Glomerular visceral epithelial cell (primary cell): Measurements from ENCODE around the gene CFAP70.
A peak's percentile ranks its signal among the peaks of the same experiment; 100 is the strongest.

ENCODE experiments used
- DNase-seq: peaks from one replicate; pipeline ENCODE4 v3.0.0-alpha.2; 2016; ENCODE audit errors: extremely low spot score

The CFAP70 gene

GRCh38 chr10:73252445-73253224, 106.0 kb downstream of the CFAP70 start, which contains the start of gene MRPS16:
MRPS16 (minus strand) TSS chr10:73252644; CDS start chr10:73252482, 162 bp downstream.
- DNase-seq = peak; percentile 96

- DNase-seq = no peak
These were observed 106.8 kb downstream of the CFAP70 start for GRCh38 chr10:73251683-73252444.

DNA sequence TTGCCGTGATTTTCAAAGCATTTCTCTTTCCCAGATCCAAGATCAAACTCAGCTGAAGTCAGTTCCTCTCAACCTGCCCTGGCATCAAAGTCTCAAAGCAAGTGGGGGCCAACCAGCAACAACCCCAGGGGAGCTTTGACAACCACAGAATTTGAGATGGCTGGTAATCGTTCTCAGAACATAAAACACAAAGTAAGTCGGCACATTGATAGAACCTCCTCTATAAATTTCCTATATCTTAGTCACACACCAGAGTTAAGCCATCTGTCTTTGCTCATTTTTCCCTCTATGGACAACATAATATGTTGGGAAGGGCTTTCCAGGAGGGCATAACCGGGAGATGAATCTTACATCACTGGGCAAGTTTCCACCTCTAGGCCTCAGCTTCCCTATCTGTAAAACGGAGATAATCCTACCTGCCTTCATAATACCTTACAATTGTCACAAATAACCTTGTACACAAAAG, 110.4 kb downstream of the CFAP70 start:
- no peak for DNase-seq

GRCh38 chr10:73247509-73248258, 111.0 kb downstream of the CFAP70 start:
- no peak for DNase-seq

GRCh38 chr10:73246646-73247508, 111.8 kb downstream of the CFAP70 start, which contains the start of gene DNAJC9:
DNAJC9 (minus strand) TSS chr10:73247255; CDS start chr10:73247189, 66 bp downstream.
- peak; percentile 98 for DNase-seq

GRCh38 chr10:73246322-73246645, 112.4 kb downstream of the CFAP70 start:
- no peak for DNase-seq

DNA sequence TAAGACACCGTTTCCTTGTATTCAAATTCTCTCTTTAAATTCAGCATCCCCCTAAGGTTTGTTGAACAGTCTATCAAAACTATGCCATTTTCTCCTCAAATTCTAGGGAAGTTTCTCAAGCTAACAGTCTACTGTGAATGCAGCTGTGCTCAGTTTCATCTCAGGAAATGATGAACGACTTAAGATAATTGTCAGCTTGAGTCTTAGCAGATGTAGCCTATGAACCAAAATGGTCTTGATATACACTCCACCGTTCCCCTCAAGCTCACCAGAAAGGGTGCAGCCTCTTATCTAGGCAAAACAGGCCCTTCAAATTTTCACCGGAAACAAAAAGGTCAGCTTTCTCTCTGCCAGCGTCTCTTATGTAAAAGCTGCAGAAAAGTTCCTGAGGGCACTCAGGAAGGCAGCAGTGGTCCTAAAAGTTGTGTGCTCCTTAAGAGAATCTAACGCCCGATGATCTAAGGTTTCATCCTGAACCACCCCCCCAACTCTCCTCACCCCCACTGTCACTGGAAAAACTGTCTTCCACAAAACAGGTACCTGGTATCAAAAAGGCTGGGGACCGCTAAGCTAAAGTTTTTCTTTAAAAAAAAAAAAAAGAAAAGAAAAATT, 113.7 kb downstream of the CFAP70 start:
- DNase-seq = no peak

GRCh38 chr10:73239908-73240307, 118.8 kb downstream of the CFAP70 start:
- DNase-seq = no peak

GRCh38 chr10:73238990-73239566, 119.6 kb downstream of the CFAP70 start:
- no peak for DNase-seq

DNA sequence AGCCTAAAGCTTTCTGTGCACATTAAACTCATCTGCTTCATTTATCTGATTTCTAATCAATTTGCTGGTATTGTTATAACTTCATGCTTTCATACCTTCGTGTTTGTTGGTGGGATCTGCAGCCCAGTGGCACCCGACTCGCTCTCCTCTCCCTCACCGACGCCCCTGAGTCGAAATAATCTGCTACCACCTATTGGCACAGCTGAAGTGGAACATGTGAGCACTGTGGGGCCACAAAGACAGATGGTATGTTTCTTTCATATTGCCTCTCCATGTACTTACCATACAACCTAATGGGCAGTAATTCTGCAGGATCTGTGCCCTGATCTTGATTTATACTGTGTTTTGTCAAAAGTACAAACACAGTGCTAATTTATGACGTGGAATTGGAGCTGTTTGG, 124.0 kb downstream of the CFAP70 start:
- DNase-seq = no peak

- no peak for DNase-seq
These were observed 124.8 kb downstream of the CFAP70 start for GRCh38 chr10:73233883-73234282.

DNA sequence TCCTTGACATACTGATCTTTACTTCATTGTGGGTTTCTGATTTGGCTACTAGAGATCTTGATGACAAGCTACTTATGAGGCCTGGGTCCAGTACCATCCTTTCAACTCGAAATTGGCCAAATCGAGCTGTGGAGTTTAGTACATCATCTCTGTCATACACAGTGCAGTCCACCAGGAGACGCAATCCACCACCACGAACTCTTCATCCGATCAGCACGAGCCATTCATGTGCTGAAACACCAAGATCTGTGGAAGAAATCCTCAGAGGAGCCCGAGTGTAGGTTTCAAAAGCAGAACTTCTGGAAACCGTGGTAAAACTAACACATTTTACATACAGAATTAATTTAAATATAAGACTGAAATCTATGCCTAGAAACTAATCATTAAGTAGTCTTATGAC, 125.8 kb downstream of the CFAP70 start:
- DNase-seq = no peak

DNA sequence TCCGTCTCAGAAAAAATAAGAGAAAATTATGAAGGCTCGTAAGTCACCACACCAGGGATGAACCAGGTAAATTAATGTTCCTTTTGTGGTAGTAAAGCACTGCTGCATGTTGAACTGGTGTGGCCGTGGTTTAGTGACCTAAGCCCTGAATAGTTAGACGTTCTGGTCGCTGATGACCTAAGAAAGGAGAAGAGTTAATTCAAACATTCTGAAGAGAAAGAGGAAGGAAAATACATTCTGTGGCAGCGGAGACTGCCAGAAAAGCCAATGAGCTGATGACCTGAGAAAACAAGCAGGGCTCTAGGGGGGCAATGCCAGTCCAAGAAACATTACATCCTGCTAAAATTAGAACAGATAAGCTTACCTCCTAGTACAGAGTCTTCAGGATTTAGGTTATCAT, 129.1 kb downstream of the CFAP70 start:
- DNase-seq = no peak

DNA sequence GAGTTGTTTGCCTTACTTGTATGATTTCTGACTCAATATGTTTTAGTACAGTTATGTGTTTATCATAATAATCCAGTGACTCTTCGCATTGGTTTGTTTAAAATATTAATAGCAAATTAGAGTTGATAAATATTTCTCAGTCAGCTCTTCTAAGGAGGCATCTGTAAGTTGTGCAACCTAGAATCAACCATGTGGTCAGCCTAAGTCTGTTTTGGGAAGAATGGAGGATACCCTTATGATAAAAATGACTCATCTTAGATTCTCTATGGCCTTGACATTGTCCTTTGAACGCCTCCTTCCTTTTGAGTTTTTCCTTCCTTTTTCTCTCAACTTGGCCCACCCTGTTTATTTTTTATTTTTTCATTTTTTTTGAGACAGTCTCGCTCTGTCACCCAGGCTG, 130.4 kb downstream of the CFAP70 start:
- DNase-seq = no peak

DNA sequence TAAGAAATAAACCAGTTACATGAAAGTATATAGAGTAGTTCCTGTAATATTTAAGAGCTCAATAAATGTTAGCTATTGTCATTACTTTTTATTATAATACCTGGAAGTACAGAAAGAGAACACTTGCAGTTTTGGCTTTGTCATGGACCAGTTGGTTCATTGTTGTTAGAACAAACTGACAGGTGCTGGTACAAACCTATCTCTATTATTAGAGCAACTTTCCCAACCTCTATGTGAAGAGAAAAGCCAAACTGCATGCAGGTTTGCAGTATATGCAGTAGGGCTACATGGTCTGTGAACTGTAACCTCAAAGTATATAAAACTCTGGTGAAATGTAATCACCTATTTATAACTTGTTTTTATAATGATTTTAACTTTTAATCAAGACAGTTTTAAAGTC, 132.0 kb downstream of the CFAP70 start:
- no peak for DNase-seq

DNA sequence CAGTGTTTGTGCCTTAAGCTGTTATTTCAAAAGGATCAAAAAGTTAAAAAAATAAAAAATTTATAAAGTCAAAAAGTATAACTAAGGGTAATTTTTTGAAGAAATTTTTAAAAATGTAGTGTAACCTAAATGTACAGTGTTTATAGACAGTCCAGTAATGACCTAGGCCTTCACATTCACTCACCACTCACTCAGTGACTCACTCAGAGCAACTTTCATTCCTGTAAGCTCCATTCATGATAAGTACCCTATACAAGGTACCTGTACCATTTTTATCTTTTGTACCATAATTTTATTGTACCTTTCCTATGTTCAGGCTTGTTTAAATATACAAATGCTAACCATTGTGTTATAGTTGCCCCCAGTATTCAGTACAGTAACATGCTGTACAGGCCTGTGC, 133.1 kb downstream of the CFAP70 start:
- DNase-seq = no peak

DNA sequence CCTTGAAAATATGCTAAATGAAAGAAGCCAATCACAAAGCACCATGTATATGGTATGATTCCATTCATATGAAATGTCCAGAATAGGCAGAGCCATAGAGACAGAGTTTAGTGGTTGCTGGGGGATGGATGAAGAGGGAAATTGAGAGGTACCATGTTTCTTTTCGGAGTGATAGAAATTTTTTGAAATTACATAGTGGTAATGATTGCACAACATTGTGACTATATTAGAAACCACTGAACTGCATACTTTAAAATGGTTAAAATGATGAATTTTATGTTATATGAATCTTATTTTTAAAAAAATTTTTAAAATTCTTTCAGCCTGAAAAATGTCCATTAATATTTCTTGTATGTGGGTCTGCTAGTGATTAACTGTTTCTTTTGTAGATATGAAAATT, 137.7 kb downstream of the CFAP70 start:
- DNase-seq = no peak

DNA sequence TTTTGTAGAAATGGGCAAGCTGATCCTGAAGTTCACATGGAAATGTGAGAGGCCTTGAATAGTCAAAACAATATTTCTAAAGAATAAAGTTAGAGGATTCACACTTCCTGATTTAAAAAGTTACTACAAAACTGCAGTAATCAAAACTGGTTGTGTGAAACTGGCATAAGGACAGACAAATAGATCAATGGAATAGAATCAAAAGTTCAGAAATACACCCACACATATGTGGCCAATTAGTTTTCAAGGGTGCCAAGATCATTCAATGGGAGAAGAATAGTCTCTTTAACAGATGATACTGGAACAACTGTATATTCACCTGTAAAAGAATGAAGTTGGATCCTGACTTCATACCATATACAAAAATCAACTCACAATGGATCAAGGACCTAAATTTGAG, 139.3 kb downstream of the CFAP70 start:
- no peak for DNase-seq

- peak; percentile 16 for DNase-seq
These were observed 140.1 kb downstream of the CFAP70 start for GRCh38 chr10:73218431-73219191.

DNA sequence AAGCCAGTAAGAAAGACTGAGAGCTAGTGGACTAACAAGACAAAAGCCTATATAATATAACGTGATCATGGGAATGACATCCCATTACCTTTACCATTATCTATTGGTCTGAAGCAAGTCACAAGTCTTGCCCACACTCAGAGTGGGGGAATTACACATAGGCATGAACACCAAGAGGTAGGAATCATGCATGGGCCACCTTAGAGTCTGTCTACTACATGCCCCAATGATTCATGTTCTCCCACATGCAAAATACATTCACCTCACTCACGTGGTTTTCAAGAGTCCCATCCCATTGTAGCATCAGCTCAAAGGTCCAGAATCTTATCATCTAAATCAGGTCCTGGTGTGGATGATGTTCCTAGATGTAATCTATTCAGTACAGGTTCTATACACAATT, 141.0 kb downstream of the CFAP70 start:
- no peak for DNase-seq
